Central memory CD8-positive, alpha-beta T cell (primary cell): Measurements from ENCODE around the gene PRSS2.

Experiments used
- ATAC-seq: fragments of 150-1000 bp; cut with Tn5 transposase; replicated peaks from 2 replicates; pipeline ENCODE4 v1.10.0; 2022; ENCODE audit warnings: mild to moderate bottlenecking, moderate FRiP score, moderate number of reproducible peaks; ENCODE audit not compliant: poor library complexity, severe bottlenecking; ENCODE audit errors: extremely low read depth
- DNase-seq, 2 donors: peaks; one replicate each; pipeline ENCODE4 v3.0.0; 2021; ENCODE audit warnings: low spot score in 2 of 2
- H3K27ac Mint-ChIP-seq: one replicate; pipeline ENCODE4 v1.8.0; 2022; ENCODE audit warnings: low read depth, mild to moderate bottlenecking, moderate library complexity, mixed read lengths
- H3K27me3 Mint-ChIP-seq: one replicate; pipeline ENCODE4 v1.8.0; 2022; ENCODE audit warnings: mixed read lengths
- H3K36me3 Mint-ChIP-seq: one replicate; pipeline ENCODE4 v1.8.0; 2022; ENCODE audit warnings: mild to moderate bottlenecking, moderate library complexity, mixed read lengths; ENCODE audit not compliant: insufficient read depth
- H3K4me1 Mint-ChIP-seq: one replicate; pipeline ENCODE4 v1.8.0; 2022; ENCODE audit warnings: mixed read lengths
- H3K4me3 Mint-ChIP-seq: one replicate; pipeline ENCODE4 v1.8.0; 2022; ENCODE audit warnings: mild to moderate bottlenecking, moderate library complexity, mixed read lengths
- H3K9me3 Mint-ChIP-seq: one replicate; pipeline ENCODE4 v1.8.0; 2022; ENCODE audit warnings: mixed read lengths

The PRSS2 gene

DNA sequence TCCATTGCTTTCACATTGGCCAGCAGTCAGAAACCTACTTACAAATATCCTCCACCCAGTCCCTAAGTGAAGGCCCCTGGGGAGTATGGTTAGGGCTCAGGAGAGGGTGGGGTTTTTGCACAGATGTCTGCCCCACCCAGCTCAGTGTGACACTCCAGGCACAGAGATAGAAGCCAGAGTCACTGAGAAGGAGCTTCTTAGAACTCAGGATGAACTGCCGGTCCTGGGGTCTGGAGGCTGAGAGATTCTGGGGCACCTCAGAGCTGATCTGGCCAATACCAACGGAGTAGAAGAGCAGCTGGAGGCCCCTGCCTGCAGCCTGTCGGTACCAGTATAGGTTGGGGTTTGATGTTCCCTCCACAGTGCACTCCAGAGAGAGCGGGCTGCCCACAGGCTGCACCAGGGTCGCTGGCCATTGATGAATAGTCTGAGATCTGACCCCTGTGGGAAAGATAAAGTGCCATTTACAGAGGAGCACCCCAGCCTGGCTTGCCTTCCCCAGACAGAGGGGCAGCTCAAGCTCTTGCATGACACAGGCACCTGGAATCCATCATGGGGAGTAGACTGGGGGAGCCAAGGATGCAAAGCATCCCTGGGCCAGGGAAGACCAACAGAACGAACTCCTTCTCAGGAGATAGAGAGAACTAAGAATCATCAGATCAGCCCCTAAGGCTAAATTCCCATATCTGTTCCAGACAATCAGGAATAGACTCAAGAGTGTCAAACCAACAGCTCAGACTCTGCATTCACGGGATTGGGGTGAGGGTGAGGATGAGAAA, 41.9 kb downstream of the PRSS2 start:
- no peak for ATAC-seq
- H3K36me3 Mint-ChIP-seq: peaks cover 27% of the 10 kb centered on the region
- peak overlapping the region; percentile 99 for H3K27ac Mint-ChIP-seq
- no peak for DNase-seq
- peaks cover 50% of the 10 kb centered on the region for H3K4me1 Mint-ChIP-seq
- H3K4me3 Mint-ChIP-seq: peak overlapping the region; percentile 24
- no peaks in the 10 kb centered on the region for H3K9me3 Mint-ChIP-seq
- peaks cover 19% of the 10 kb centered on the region for H3K27me3 Mint-ChIP-seq

DNA sequence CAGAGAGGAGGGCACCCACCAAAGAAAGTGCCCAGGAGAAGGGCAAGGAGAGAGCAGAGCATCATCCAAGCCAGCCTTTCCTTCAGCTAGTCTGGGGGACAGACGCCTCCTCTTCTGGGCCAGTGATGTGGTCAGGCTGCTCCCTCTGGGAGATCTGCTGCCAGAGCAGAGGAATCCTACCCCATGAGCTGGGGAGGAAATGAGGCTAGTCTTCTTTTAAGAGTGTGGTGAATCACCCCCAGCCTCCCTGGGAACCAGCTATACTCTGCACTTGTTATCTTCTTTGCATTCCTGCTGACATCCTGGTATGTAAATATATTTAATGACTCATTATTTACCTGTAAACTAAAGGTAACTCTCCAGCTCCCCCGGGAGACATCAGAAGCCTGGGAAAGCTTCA, 42.5 kb downstream of the PRSS2 start:
- DNase-seq: no peak
- H3K27ac Mint-ChIP-seq: no peak overlapping the region

DNA sequence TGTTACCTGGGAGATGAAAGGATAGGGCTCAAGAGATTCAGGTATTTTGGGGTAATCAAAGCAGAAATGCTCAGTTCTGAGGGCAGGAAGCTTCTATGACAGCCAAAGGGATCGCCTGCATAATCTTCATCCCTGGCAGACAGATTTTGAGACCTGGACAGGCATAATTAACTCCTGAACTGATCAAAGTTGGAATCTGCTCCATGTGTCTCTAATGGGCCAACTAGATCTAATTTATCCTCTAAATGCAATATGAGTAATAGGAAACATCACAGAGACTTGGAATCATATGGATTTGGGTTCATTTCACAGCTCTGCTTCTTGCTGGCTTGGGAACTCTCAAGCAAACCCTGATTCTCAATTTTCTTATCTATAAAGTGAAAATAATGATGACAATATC, 42.9 kb downstream of the PRSS2 start:
- Mint-ChIP-seq H3K4me1 (peaks cover 39% of the 10 kb centered on the region), H3K27me3 (peaks cover 29% of the 10 kb centered on the region), H3K4me3 (no peak overlapping the region), H3K9me3 (no peaks in the 10 kb centered on the region), H3K27ac (no peak overlapping the region), H3K36me3 (peaks cover 19% of the 10 kb centered on the region)
- DNase-seq (no peak), ATAC-seq (no peak)

More for the DNA sequence above, 42.5 kb downstream of the PRSS2 start:
- H3K4me1 Mint-ChIP-seq: peaks cover 44% of the 10 kb centered on the region
- H3K9me3 Mint-ChIP-seq: no peaks in the 10 kb centered on the region
- no peak for ATAC-seq
- H3K27me3 Mint-ChIP-seq: peaks cover 25% of the 10 kb centered on the region
- peak overlapping the region; percentile 24 for H3K4me3 Mint-ChIP-seq
- H3K36me3 Mint-ChIP-seq: peaks cover 23% of the 10 kb centered on the region

DNA sequence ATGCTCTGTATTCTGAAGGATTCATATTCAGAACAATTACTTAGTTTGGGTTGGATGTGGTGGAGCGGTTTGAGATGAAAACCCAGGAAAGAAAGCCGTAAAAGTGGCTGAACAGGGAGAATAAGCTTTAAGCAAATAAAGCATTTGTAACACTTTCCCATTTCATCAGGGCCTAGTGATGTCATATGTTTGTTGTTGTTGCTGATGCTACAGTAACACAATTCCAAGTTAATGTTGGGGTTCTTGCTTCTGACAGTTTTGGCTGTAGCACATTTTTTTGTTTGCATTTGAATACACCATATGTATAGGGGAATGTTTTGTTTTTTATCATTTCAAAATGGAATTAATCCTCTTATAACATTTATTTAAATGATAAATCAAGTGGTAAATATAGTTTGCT, 43.7 kb downstream of the PRSS2 start:
- ATAC-seq (no peak), DNase-seq (no peak)
- Mint-ChIP-seq H3K4me1 (peaks cover 31% of the 10 kb centered on the region), H3K9me3 (no peaks in the 10 kb centered on the region), H3K4me3 (no peak overlapping the region), H3K36me3 (peaks cover 11% of the 10 kb centered on the region), H3K27ac (no peak overlapping the region), H3K27me3 (peaks cover 37% of the 10 kb centered on the region)

DNA sequence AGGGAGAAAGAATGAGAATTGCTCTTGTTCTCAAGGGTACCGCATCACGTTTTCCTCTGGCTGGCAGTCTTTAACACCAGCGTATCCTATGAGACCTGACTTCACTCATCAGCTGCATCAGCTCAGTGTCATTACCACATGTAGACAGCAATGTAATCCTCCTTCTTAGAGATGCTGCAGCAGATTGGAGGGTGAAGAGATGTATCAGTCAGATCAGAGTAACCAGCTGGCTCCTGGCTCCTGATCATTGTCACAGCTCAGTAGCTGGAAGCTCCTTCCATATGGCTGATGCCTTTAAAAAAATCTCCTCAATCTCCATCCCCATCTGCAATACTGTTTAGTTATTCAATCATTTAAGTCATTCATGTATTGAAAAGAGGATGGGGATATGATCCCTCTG, 44.4 kb downstream of the PRSS2 start:
- peaks cover 25% of the 10 kb centered on the region for H3K4me1 Mint-ChIP-seq
- H3K36me3 Mint-ChIP-seq: peaks cover 11% of the 10 kb centered on the region
- no peak overlapping the region for H3K27ac Mint-ChIP-seq
- ATAC-seq: no peak
- no peak overlapping the region for H3K4me3 Mint-ChIP-seq
- no peaks in the 10 kb centered on the region for H3K9me3 Mint-ChIP-seq
- DNase-seq: no peak
- H3K27me3 Mint-ChIP-seq: peaks cover 44% of the 10 kb centered on the region

DNA sequence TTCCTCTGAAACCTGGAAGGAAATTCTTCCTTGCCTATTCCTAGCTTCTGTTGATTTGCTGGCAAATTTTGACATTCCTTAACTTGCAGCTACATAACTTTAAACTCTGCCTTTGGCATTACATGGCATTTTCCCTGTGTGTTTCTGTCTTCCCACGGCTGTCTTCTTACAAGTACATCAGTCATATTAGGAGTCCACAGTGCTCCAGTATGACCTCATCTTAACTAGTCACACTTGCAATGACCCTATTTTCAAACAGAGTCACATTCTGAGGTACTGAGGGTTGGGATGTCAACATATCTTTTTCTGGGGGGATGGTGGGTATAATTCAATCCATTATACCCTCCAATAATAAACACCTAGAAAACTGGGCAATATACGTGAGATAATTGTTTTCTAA, 46.7 kb downstream of the PRSS2 start:
- H3K27ac Mint-ChIP-seq: no peak overlapping the region
- H3K4me1 Mint-ChIP-seq: peaks cover 5% of the 10 kb centered on the region
- ATAC-seq: no peak
- peaks cover 68% of the 10 kb centered on the region for H3K27me3 Mint-ChIP-seq
- H3K4me3 Mint-ChIP-seq: no peak overlapping the region
- H3K9me3 Mint-ChIP-seq: peaks cover 5% of the 10 kb centered on the region
- H3K36me3 Mint-ChIP-seq: peaks cover 7% of the 10 kb centered on the region
- no peak for DNase-seq

DNA sequence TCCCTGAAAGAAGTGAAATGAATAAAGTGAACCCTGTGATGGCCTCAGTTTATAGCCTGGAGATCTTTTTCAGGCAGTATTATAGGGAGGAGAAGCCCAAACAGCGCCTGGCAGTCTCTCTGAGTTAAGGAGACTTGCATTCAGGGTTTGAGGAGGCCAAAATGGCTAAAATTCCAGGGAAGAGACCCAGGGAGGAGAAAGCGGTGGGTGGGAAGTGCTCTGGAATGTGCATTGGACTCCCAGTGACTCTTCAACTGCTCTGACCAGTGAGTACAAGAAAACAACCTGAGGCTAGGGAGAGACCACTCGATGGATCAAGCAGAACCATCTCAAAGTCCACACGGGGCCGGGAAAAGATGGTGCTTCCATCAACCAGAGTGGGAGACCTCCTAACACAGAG, 48.8 kb downstream of the PRSS2 start:
- Mint-ChIP-seq H3K27me3 (peaks cover 79% of the 10 kb centered on the region), H3K27ac (no peak overlapping the region), H3K36me3 (peaks cover 2% of the 10 kb centered on the region), H3K9me3 (peaks cover 5% of the 10 kb centered on the region), H3K4me1 (no peaks in the 10 kb centered on the region), H3K4me3 (no peak overlapping the region)
- DNase-seq: no peak
- ATAC-seq: no peak

DNA sequence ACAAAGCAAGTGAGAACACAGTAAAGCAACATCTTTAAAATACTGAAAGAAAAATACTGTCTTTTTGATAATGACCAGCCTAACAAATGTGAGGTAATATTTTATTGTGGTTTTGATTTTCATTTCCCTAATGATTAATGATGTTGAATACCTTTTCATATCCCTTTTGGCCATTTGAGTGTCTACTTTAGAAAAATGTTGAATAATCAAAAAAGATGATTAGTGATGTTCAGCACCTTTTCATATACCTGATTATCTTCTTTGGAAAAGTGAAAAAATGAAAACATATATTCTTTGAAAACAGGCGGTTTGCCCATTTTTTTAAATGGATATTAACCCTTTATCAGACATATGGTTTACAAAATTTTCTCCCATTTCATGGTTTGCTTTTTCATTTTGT, 51.9 kb downstream of the PRSS2 start:
- ATAC-seq (no peak), DNase-seq (no peak)
- Mint-ChIP-seq H3K36me3 (no peaks in the 10 kb centered on the region), H3K4me3 (no peak overlapping the region), H3K9me3 (peaks cover 5% of the 10 kb centered on the region), H3K27ac (no peak overlapping the region), H3K27me3 (peaks cover 69% of the 10 kb centered on the region), H3K4me1 (no peaks in the 10 kb centered on the region)
